GM23248 (cell line): ENCODE measurements around the gene RHEB.

Source experiments
- EZH2 ChIP-seq: fragments of 200-600 bp; sonication (generic); IDR thresholded peaks from 2 replicates; pipeline ENCODE4 v1.6.1; 2018; ENCODE audit warnings: antibody characterized with exemption, mild to moderate bottlenecking; ENCODE audit not compliant: insufficient read depth, poor library complexity, severe bottlenecking
- EZH2phosphoT487 ChIP-seq: fragments of 200-600 bp; sonication (generic); IDR thresholded peaks from 2 replicates; pipeline ENCODE4 v1.6.1; 2018; ENCODE audit warnings: antibody characterized with exemption, moderate library complexity, mild to moderate bottlenecking, low read depth; ENCODE audit not compliant: insufficient read depth

GRCh38 chr7:151432658-151433521 is 86.8 kb downstream of the RHEB start:
- TF ChIP-seq EZH2 (no peak), EZH2phosphoT487 (no peak)
